HuH-7 (cell line): ENCODE measurements around the gene PLIN4.

Experiments used
- DNase-seq: peaks from one replicate; pipeline ENCODE4 v3.0.0; 2011; ENCODE audit warnings: low spot score

PLIN4 gene

DNA sequence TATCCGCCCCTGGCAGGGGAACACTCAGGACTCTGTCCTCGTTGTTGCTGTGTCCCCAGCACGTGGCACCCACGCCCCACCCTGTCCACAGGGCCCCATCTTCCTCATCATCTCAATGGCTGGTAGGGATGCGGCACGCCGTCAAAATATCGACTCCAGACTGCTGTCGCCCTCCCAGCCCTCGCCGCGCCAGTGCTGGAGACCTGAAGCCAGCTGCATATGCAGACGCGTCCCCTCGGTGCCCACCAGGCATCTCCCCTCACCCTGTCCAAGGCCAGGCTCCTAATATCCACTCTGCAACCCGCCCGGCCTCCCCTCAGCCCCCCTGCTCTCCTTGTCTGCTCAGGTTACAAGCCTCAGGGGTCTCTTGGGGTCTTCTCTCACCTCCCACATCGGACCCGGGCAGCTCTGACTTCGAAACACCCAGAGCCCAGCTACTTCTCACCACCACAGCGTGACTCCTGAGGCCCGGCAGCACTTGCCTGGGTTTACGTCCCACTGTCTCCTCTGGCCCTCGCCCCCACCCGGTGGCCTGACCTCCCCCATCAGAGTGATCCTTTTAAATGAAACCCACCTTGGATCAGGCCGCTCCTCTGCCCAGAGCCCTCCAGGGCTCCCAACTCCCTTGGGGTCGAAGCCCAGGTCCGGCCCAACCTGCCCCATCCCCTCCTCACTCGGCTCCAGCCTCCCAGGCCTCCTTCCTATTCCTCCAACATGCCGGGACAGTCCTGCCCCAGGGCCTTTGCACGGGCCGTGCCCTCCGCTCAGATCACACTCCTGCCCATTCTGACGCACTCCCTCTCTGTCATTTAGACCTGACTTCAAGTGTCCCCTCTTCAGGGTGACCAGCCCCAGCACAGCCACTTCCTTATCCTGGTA is 12.5 kb downstream of the PLIN4 start:
- DNase-seq: no peak

GRCh38 chr19:4504891-4505569 is 13.3 kb downstream of the PLIN4 start:
- DNase-seq: no peak

DNA sequence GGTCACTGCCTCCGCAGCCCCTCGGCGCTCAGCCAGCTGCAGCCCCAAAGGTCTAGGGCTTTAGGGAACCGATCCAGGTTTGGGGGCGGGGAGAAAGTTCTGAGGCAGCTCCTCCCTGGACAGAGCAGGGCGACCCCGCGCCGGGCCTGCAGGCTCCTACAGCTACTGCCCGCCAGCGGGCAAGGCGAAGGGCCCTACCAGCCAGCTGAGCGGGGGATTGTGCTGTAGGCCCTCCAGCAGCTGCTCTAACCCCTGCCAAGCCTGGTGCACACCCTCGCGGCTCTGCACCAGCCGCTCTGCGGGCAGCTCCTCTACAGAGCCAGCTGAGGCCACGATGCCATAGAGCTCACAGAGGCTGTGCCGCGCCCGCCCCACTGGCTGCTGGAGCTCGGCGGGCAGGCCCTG is 14.0 kb downstream of the PLIN4 start:
- DNase-seq: no peak

- DNase-seq: no peak
Measured at GRCh38 chr19:4503825-4504170, 14.5 kb downstream of the PLIN4 start.

- DNase-seq: no peak
Measured at GRCh38 chr19:4503132-4503824, 15.0 kb downstream of the PLIN4 start.

- DNase-seq: no peak
Measured at GRCh38 chr19:4502282-4503131, 15.8 kb downstream of the PLIN4 start.

DNA sequence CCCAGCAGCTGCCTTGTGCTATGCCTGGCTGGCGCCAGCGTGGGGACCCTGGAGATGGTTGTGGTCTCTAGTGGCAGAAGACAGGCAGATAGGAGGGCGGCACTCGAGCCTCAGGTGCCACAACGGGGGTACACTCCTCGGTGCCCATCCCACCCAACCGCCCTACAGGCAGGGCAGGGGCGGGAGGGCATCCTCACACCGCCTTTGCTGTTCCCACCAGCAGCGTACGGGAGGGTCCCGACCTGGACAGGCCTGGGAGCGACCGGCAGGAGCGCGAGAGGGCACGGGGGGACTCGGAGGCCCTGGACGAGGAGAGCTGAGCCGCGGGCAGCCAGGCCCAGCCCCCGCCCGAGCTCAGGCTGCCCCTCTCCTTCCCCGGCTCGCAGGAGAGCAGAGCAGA is 16.6 kb downstream of the PLIN4 start:
- DNase-seq: no peak

DNA sequence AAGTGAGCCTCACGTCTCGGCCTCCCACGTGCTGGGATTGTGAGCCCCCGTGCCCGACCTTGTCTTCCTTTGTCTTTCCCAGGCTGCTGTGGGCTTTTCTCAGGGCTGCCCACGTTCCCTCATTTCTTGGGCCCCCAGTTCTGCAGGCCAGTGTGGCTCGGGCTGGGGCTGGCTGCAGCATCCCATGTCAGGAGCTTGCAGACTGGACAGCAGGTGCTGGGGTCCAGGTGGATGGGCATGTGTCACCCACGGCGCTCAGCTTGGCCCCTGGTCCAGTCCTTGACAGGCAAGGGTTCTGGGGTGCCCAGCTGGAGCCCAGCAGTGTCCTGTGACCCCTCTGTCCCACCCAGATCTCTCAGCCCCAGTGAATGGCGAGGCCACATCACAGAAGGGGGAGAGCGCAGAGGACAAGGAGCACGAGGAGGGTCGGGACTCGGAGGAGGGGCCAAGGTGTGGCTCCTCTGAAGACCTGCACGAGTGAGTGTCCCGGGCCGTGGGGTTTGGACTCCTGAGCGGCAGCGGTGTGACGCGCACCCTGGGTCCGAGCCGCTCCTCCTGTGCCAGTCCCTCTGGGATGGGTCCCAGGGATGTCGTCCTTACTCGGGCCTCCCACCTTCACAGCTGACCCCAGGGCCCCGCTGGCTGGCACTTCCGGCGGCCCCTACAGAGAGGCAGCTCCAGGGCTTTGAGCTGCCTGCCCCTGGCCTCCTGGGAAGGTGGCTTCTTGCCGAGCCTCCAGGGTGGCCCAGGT is 17.3 kb downstream of the PLIN4 start:
- DNase-seq: no peak

GRCh38 chr19:4499855-4500254 is 18.4 kb downstream of the PLIN4 start:
- no peak for DNase-seq

DNA sequence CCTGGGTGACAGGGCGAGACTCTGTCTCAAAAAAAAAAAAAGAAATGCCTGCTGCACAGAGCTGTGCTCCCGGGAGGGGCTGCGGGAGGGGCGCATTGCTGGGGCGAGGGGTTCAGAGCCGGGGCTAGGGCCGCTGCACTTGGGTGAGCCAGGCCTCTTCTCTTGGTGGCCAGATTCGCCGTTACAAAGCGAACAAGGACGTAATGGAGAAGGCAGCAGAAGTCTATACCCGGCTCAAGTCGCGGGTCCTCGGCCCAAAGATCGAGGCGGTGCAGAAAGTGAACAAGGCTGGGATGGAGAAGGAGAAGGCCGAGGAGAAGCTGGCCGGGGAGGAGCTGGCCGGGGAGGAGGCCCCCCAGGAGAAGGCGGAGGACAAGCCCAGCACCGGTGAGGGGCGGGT is 19.0 kb downstream of the PLIN4 start:
- DNase-seq: no peak

- no peak for DNase-seq
Measured at GRCh38 chr19:4498694-4499093, 19.6 kb downstream of the PLIN4 start.

GRCh38 chr19:4497770-4498389 is 20.4 kb downstream of the PLIN4 start:
- DNase-seq: no peak

DNA sequence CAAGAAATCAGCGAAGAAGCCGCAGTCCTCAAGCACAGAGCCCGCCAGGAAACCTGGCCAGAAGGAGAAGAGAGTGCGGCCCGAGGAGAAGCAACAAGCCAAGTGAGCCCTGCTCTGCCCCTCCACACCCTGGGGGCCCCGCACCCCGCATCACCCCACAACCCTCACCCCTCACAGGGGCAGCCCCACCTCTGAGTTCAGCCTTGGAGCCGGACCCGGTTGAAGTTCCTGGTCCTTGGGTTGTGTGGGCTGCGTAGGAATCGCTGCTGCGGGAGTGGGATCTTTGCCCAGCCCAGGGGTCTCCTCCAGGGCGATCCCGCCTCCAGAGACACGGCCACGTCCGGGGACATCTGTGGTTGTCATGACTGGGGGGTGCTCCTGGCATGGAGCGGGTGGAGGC is 22.0 kb downstream of the PLIN4 start:
- no peak for DNase-seq

DNA sequence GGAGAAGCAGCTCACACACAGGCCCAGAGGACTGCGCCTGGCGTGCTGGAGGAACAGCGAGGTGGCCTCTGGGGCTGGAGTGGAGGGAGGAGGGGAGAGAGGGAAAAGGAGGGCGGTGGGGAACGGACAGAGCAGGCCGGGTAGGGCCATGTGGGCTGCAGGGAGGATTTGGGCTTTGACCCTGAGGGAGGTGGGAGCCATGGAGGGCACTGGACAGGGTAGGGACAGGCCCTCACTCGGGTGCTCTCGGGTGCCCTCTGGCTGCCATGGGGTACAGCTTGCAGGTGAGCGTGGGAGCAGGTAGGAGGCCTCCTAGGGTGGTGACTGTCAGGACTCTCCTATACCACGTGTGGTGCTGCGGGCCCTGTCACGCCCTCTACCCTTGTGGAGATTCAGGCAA is 22.8 kb downstream of the PLIN4 start:
- no peak for DNase-seq

DNA sequence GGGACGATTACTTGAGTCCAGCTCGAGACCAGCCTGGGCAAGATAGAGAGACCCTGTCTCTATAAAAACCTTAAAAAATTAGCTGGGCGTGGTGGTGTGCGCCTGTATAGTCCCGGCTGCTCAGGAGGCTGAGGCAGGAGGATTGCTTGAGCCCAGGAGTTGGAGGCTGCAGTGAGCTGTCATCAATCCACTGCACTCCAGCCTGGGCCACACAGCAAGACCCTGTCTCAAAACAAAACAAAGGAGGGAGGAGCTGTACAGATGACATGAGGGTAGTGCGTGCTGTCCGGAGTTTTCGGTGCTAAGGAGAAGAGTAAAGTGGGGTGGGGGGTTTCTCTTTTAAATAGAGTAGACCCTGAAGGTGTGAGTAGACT is 23.6 kb downstream of the PLIN4 start:
- DNase-seq: no peak

- DNase-seq: no peak
Measured at GRCh38 chr19:4493929-4494690, 24.2 kb downstream of the PLIN4 start.

DNA sequence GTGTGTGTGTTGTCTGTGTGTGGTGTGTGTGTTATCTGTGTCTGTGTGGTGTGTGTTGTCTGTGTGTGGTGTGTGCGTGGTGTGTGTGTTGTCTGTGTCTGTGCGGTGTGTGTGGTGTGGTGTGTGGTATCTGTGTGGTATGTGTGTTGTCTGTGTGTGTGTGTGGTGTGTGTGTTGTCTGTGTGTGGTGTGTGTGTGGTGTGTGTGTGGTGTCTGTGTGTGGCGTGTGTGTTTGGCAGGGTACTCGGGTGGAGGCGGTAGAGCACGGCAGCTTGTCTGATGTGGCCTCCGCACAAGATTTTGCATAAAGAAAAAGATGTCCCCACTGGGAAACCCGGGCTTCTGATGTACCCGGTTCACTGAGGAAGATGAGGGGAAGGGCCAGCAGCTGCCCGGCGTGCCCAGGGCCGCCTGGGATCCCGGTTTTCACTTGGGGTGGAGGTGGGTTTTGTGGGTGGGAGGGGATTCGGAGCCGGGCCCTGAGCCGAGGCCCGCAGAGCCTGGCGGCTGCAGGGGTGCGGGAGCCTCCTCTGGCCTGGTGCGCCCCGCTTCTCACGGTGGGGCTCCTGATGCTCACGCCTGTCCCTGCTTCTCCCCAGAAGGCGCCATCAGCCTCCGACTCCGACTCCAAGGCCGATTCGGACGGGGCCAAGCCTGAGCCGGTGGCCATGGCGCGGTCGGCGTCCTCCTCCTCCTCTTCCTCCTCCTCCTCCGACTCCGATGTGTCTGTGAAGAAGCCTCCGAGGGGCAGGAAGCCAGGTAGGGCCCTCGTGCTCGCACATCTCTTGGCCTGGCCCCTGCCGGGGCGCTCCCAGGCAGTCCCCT is 25.0 kb downstream of the PLIN4 start:
- no peak for DNase-seq

DNA sequence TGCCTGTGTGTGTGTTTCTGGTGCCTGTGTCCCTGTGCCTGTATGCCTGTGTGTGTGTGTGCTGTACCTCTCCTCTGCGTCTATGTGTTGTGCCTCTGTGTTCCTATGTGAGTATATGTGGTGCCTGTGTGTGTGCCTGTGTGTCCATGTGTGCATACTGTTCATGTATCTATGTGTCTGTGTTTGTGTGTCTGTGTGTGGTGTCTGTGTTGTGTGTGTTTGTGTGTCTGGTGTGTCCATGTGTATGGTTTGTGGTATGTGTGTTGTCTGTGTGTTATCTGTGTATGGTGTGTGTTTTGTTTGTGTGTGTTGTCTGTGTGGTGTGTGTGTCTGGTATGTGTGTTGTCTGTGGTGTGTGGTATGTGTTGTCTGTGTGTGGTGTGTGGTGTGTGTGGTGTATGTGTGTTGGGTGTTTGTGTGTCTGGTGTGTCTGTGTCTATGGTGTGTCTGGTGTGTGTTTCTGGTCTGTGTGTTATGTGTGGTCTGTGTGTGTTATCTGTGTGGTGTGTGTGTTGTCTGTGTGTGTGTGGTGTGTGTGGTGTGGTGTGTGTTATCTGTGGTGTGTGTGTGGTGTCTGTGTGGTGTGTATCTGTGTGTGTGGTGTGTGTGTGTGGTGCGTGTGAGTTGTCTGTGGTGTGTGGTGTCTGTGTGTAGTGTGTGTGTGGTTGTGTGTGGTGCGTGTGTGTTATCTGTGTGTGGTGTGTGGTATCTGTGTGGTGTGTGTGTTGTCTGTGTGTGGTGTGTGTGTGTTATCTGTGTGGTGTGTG is 25.8 kb downstream of the PLIN4 start:
- DNase-seq: no peak

- DNase-seq: no peak
Measured at GRCh38 chr19:4491446-4491845, 26.8 kb downstream of the PLIN4 start.
